Duodenal mucosa (tissue), 2 donors: ENCODE data around the gene SRSF11.
A peak's percentile ranks its signal among the peaks of the same experiment; 100 is the strongest.

ENCODE experiments used
- H3K27ac ChIP-seq: one replicate; pipeline ENCODE4 v1.7.0; 2013; ENCODE audit warnings: low read depth, low read length
- H3K27me3 ChIP-seq, 2 donors: one replicate each; pipeline ENCODE4 v1.7.0; 2013; ENCODE audit warnings: low read length in 2 of 2, control low read depth in 1 of 2; ENCODE audit not compliant: insufficient read depth in 2 of 2, control insufficient read depth in 1 of 2
- H3K36me3 ChIP-seq, 2 donors: one replicate each; pipeline ENCODE4 v1.7.0; 2013; ENCODE audit warnings: low read length in 2 of 2, control low read depth in 1 of 2; ENCODE audit not compliant: insufficient read depth in 2 of 2, control insufficient read depth in 1 of 2
- H3K4me1 ChIP-seq, 2 donors: one replicate each; pipeline ENCODE4 v1.7.0; 2013; ENCODE audit warnings: low read length in 2 of 2, control low read depth in 1 of 2; ENCODE audit not compliant: insufficient read depth in 2 of 2, control insufficient read depth in 1 of 2
- H3K4me3 ChIP-seq, 2 donors: one replicate each; pipeline ENCODE4 v1.7.0; 2013; ENCODE audit warnings: low read length in 2 of 2, low read depth in 1 of 2
- H3K9ac ChIP-seq, 2 donors: one replicate each; pipeline ENCODE4 v1.7.0; 2013; ENCODE audit warnings: low read length in 2 of 2, low read depth in 1 of 2
- H3K9me3 ChIP-seq, 2 donors: one replicate each; pipeline ENCODE4 v1.7.0; 2013; ENCODE audit warnings: low read length in 2 of 2, control low read depth in 1 of 2; ENCODE audit not compliant: control insufficient read depth in 1 of 2

Gene SRSF11

DNA sequence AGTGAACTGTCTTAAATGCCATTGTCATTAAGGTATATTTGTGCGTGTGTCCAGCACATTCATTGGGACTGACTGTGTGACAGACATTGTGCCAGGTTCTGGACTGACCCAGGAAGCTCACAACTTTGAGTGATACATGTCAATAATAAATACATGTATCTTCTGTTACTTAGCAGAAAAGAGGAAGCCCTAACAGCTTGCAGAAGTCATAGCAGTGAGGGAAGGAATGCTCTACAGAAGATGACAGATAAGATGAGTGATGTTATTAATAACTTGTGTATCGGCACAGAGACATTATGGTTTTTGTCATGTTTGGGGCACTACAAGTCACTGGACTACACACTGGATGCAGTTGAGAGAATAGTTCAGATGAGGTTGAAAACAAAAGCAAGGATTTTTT, 1.2 kb upstream of the SRSF11 start:
- no peak overlapping the region for H3K4me3 ChIP-seq
- peaks cover 4 to 16% of the 10 kb centered on the region in 2 donors for H3K36me3 ChIP-seq
- H3K9ac ChIP-seq = no peak overlapping the region
- no peaks in the 10 kb centered on the region for H3K27me3 ChIP-seq
- peaks cover 14 to 23% of the 10 kb centered on the region in 2 donors for H3K4me1 ChIP-seq
- H3K27ac ChIP-seq = no peak overlapping the region
- no peaks in the 10 kb centered on the region for H3K9me3 ChIP-seq

GRCh38 chr1:70220517-70221237, 503 bp upstream of the SRSF11 start:
- Histone ChIP-seq H3K4me3 (peak overlapping the region; percentile 82 to 94), H3K36me3 (peaks cover 4 to 16% of the 10 kb centered on the region in 2 donors), H3K9me3 (no peaks in the 10 kb centered on the region), H3K27ac (peak overlapping the region; percentile 98), H3K9ac (peak overlapping the region; percentile 85 to 97), H3K4me1 (peaks cover 14 to 23% of the 10 kb centered on the region in 2 donors), H3K27me3 (no peaks in the 10 kb centered on the region)

GRCh38 chr1:70222716-70223235, 1.6 kb downstream of the SRSF11 start:
- Histone ChIP-seq H3K9ac (peak overlapping the region in 1 of 2 donors; percentile 97), H3K9me3 (no peaks in the 10 kb centered on the region), H3K27me3 (no peaks in the 10 kb centered on the region), H3K36me3 (peaks cover 4 to 16% of the 10 kb centered on the region in 2 donors), H3K4me3 (peak overlapping the region; percentile 82 to 94), H3K4me1 (peaks cover 14 to 29% of the 10 kb centered on the region in 2 donors), H3K27ac (no peak overlapping the region)

DNA sequence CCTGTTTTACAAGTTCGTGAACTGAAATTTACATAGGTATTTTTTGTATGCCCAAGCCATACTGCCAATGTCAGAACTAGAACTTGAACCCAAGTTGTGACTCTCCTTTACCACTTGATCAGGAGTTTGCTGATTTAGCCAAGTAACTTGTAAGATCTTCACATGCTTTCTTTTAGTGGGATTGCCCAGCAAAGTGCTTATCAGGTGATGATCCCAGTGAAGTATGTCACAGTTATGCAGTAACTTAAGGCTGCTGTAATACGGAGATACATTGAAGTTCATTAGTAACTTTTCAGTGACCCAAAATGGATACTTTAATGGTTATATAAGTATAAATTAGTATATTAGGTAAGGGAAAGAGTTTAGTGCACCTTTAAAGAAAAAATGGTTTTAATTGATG, 3.8 kb downstream of the SRSF11 start:
- Histone ChIP-seq H3K9me3 (no peaks in the 10 kb centered on the region), H3K36me3 (peaks cover 14 to 34% of the 10 kb centered on the region in 2 donors), H3K9ac (no peak overlapping the region), H3K27me3 (no peaks in the 10 kb centered on the region), H3K4me1 (peaks cover 14 to 30% of the 10 kb centered on the region in 2 donors), H3K27ac (no peak overlapping the region), H3K4me3 (no peak overlapping the region)

- peaks cover 31 to 57% of the 10 kb centered on the region in 2 donors for H3K36me3 ChIP-seq
- H3K4me1 ChIP-seq = peaks cover 10 to 26% of the 10 kb centered on the region in 2 donors
- H3K9me3 ChIP-seq = no peaks in the 10 kb centered on the region
- no peak overlapping the region for H3K9ac ChIP-seq
- no peak overlapping the region for H3K27ac ChIP-seq
- H3K4me3 ChIP-seq = no peak overlapping the region
- H3K27me3 ChIP-seq = no peaks in the 10 kb centered on the region
These were observed 6.3 kb downstream of the SRSF11 start for GRCh38 chr1:70227439-70227838.

GRCh38 chr1:70228670-70229069, 7.5 kb downstream of the SRSF11 start:
- peaks cover 0 to 14% of the 10 kb centered on the region in 2 donors for H3K4me1 ChIP-seq
- no peak overlapping the region for H3K4me3 ChIP-seq
- H3K27ac ChIP-seq = no peak overlapping the region
- no peaks in the 10 kb centered on the region for H3K27me3 ChIP-seq
- no peak overlapping the region for H3K9ac ChIP-seq
- peaks cover 38 to 67% of the 10 kb centered on the region in 2 donors for H3K36me3 ChIP-seq
- no peaks in the 10 kb centered on the region for H3K9me3 ChIP-seq

DNA sequence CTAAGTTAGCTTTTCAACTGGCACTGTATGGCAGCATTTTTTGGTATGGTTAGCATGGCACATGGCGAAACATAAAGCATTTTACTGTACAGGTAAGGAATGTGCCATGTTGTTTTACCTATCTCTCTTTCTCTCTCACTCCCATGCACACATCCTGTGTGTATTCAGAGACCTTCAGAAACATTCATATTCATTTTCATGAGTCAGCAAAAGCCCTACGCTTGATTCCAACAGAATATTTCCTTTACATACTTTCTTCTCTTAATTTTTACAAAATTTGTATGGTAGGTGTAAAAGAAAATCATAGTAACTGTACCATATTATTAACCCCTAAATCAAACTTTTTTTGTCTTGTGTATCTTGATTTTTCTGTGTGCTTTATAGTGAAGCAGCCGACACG, 10.3 kb downstream of the SRSF11 start:
- H3K4me3 ChIP-seq = no peak overlapping the region
- no peaks in the 10 kb centered on the region for H3K9me3 ChIP-seq
- H3K27ac ChIP-seq = no peak overlapping the region
- H3K4me1 ChIP-seq = peaks cover 0 to 7% of the 10 kb centered on the region in 2 donors
- H3K36me3 ChIP-seq = peaks cover 45 to 80% of the 10 kb centered on the region in 2 donors
- H3K9ac ChIP-seq = no peak overlapping the region
- no peaks in the 10 kb centered on the region for H3K27me3 ChIP-seq

GRCh38 chr1:70234733-70235132, 13.6 kb downstream of the SRSF11 start:
- peaks cover 53 to 96% of the 10 kb centered on the region in 2 donors for H3K36me3 ChIP-seq
- no peak overlapping the region for H3K27ac ChIP-seq
- H3K9ac ChIP-seq = no peak overlapping the region
- no peaks in the 10 kb centered on the region for H3K9me3 ChIP-seq
- no peaks in the 10 kb centered on the region for H3K4me1 ChIP-seq
- H3K27me3 ChIP-seq = no peaks in the 10 kb centered on the region
- no peak overlapping the region for H3K4me3 ChIP-seq

DNA sequence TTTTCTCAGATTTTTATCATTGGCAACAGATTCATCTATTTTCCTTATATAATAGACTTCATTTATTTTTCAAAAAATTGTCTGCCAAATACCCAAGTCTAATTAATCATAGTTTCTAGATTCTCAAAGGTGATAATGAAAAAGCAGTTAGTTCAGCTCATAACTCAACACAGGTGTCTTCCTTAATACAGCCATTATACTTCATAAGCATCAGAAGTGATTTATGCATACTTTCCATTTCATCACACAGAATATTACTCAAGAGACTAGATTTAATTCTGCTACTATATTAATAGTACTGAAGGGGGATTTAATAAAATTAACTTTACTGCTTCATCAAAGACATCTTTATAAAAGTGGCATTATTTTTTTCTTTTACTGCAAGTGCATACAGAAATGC, 18.8 kb downstream of the SRSF11 start:
- no peak overlapping the region for H3K27ac ChIP-seq
- H3K9me3 ChIP-seq = no peaks in the 10 kb centered on the region
- H3K27me3 ChIP-seq = no peaks in the 10 kb centered on the region
- peaks cover 48 to 95% of the 10 kb centered on the region in 2 donors for H3K36me3 ChIP-seq
- no peak overlapping the region for H3K4me3 ChIP-seq
- no peak overlapping the region for H3K9ac ChIP-seq
- no peaks in the 10 kb centered on the region for H3K4me1 ChIP-seq

GRCh38 chr1:70247122-70247521, 25.9 kb downstream of the SRSF11 start:
- no peaks in the 10 kb centered on the region for H3K4me1 ChIP-seq
- peaks cover 50 to 97% of the 10 kb centered on the region in 2 donors for H3K36me3 ChIP-seq
- H3K9ac ChIP-seq = no peak overlapping the region
- no peaks in the 10 kb centered on the region for H3K9me3 ChIP-seq
- no peak overlapping the region for H3K27ac ChIP-seq
- no peak overlapping the region for H3K4me3 ChIP-seq
- H3K27me3 ChIP-seq = no peaks in the 10 kb centered on the region
